GM18508 (cell line): ENCODE data around the gene THNSL1.
"Not testable (repeated sequence)": the region's sequence is repeated elsewhere in the genome, so short reads cannot be mapped to it uniquely, and the experiment has no call there.

ENCODE experiments used
- ATAC-seq: cut with Tn5 transposase; IDR thresholded peaks from one replicate; pipeline ENCODE4 v1.9.1; 2021; ENCODE audit warnings: moderate number of reproducible peaks; ENCODE audit not compliant: insufficient read depth, unreplicated experiment

THNSL1 gene

DNA sequence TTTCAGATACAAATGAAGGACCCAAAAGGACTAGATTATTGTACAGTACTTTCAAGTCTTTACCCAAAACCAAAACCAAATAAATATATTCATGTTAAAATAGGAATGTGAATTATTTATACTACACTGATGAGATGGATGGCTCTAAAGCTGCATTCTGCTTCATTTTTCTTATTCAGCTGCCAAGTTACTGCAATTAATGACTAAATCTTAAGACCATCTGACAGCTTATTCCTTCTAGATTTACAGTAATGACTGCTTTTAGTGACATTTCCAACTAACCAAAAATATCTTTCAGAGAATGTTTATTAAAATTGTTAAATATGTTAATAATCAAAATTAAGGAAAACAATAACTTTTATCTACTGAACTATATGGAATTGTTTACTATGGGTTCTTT is 21.3 kb upstream of the THNSL1 start:
- ATAC-seq, result no peak

DNA sequence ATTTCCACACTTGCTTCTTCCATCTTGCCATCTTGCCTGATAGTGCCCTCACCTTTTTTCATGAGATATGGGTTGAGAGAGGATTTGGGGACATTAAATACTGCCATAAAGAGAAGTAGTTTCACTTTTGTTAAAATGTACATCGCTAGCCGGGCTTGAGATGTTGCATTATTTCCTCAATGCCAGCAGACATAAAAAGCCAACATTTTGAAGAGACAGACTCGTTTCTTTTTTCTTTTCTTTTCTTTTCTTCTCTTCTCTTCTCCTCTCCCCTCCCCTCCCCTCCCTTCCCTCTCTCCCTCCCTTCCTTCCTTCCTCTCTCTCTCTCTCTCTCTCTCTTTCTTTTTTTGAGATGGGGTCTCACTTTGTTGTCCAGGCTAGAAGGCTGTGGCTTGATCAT is 18.4 kb upstream of the THNSL1 start:
- no peak for ATAC-seq

DNA sequence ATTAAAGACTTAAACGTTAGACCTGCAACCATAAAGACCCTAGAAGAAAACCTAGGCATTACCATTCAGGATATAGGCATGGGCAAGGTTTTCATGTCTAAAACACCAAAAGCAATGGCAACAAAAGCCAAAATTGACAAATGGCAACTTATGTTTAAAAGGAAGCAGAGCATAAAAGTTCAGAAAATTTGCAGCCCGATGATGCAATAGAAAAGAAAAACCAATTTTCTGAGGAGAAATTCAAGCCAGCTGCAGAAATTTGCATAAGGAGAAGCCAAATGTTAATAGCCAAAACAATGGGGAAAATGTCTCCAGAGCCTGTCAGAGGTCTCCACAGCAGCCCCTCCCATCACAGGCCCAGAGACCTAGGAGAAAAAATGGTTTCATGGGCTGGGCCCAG is 4.8 kb upstream of the THNSL1 start:
- ATAC-seq, result not testable (repeated sequence)

DNA sequence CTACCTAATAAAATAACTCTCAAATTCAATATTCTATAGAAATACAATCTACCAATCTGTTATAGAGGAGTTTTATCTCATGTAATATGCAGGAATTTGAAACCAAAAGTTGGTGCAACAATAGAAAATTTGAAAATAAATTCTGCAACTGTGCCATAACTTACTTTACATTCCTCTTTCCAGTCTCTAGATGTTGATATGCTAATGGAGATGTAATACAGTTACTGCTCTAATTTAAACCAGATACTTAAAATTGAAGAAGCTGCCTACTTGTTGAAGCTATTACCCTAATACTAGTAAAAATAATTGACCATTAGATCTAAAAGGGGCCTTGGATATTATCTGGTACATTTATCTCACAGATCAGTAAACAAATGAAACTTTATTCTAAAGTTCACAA is 1.8 kb upstream of the THNSL1 start:
- no peak for ATAC-seq

DNA sequence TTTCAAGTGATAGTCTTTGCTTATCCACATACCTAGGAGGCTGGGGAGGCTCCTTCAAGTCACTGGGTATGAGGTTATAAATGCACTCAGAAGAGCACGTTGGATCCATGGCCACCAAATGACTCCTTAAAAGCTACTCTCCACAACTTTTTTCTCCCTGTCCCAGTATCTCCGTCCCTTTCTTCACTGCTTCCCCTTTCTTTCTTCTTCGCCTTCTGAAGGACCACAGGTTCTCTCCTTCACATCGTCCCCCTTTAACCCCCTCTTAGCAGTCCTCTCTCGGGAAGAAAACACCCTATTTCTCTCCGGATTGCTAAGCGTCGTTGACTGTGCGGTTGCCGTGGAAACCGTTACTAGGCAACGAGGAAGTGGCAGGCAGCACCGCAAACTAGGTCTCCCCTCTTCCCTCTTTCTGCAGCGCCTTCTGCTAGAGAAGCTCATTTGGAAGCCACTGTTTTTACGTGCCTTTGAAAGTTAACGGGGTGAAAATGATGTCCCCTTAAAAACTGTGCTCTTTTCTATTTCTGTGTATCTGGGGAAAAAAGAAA is 510 bp upstream of the THNSL1 start, which contains the start of gene ENKUR:
Gene ENKUR, minus strand, starts transcription at position 331 of the 548 bp plus-strand sequence. Its CDS starts 222 bp downstream, at position 109.
- peak; percentile 54 for ATAC-seq

DNA sequence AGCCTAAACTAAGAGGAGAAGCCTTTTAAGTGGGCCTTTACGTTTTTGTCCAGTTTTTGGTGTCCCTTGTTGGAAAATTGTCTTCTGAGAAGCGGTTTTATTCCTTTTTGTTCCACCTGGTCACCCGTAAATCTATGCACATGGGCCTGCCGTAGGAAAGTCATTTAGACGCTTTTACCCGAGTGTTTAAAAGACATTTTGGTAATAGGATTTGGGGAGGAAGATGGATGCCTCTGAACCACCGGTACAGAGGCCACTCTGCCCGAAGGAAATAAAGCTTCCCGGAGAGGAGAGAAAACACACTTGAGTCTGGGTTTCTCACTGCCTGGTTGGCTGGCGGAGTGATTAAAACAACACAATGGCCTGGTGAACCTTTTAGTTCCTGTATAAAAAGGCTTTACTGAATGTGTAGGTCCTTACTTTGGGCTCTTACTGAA is 760 bp downstream of the THNSL1 start:
- no peak for ATAC-seq

DNA sequence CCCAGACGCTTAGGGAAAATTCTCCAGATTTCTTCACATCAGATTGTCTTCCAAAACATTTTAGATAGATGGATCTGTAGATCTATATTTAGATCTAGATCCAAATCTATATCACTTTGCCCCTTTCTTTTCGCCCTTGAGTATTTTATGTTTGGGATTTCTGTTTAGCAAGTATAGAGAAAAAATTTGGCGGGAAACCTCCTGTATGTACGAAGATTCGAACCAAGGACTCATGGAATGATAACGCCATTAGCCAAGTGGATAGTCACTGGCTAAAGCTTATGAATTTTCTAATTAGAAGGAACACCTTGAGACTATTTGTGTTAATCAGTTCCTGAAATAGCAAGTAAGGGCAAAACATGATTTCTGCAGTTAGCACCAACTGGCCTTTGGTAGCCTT is 1.2 kb downstream of the THNSL1 start:
- ATAC-seq, result no peak

DNA sequence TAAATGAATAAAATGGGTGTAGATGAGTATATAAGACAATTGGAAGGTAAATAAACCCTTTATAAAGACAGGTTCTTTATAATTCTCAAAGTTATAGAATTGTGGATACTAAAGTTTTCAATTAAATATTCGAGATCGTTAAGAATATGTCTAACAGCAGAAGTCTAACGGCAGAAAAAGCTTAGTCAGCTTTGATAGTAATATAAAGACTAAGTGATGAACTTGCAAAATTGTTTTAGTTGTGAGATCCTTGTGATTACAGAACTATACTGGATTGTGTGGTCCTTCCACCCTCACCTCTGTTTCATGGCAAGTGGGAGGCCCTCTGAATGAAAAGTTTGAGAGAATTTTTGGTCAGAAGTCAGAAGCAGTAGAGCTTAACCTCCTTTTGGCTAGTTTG is 2.3 kb downstream of the THNSL1 start:
- ATAC-seq, result no peak

DNA sequence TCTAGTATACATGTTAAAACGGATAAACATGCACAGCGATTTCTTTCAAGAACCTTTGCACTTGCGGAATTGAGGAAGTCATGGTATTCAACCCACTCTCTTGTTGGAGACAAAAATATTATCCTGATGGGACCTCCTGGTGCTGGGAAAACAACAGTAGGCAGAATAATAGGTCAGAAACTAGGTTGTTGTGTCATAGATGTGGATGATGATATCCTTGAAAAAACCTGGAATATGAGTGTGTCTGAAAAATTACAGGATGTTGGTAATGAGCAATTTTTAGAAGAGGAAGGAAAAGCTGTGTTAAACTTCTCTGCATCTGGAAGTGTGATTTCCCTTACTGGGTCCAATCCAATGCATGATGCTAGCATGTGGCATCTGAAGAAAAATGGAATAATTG is 6.9 kb downstream of the THNSL1 start:
- ATAC-seq, result no peak

DNA sequence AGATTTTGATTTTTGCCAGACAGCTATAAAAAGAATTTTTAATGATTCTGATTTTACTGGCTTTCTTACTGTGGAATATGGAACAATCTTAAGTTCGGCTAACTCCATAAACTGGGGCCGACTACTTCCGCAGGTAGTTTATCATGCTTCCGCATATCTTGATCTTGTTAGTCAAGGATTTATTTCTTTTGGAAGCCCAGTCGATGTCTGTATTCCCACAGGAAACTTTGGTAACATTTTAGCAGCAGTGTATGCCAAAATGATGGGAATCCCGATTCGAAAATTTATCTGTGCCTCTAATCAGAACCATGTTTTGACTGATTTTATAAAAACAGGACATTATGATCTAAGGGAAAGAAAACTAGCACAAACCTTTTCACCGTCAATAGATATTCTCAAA is 8.1 kb downstream of the THNSL1 start:
- ATAC-seq, result no peak

DNA sequence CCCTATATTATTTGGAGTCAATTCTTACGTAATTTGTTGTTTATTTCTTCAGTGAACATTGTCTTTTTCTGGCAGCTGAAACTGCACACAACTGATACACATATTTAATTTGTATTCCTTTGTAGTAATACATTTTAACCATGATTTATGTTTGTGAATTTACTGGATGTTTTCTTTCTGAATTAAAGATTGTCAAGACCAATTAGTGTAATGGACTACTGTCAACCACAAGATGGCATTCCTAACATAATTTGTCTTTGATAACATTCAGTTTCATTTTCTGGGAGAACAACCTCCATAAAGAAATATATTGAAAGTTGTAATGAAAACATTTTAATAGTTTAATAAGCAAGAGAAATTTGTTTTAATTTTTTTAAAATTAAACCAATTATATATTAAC is 10.1 kb downstream of the THNSL1 start:
- ATAC-seq, result no peak

DNA sequence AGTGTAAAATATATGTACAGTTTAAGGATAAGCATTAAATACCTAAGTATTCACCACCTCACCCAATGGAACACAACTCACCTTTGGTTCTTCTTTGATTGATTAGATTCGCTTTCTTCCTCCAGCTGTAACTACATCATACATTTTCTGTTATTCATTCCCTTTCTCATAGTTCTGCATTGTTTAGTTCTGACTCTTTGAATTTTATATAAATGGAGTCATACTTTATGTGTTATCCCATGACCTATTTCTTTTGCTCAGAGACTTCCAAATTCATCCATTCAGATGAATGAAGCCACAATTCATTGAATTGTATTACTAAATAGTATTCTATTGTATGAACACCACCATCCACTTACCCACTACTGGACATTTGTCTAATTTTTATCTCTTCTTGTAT is 12.3 kb downstream of the THNSL1 start:
- ATAC-seq, result no peak

DNA sequence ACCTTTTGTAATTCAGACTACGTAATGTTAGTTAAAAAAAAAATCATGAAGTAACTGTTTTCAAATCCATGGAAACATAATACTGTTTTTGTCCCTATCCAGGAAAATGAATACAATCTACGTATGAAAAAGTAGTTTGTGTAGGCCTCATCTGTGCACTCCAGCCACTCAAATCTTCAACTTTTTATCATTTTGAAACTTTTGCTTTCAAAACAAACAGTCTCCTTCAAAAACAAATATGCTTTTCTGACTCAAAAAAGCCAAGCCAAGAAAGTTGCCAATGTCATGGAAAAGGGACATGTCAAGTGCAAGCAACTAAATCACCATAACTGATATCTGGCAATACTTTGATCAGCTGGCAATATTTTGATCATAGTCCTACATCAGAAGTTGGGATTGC is 13.1 kb downstream of the THNSL1 start:
- no peak for ATAC-seq

DNA sequence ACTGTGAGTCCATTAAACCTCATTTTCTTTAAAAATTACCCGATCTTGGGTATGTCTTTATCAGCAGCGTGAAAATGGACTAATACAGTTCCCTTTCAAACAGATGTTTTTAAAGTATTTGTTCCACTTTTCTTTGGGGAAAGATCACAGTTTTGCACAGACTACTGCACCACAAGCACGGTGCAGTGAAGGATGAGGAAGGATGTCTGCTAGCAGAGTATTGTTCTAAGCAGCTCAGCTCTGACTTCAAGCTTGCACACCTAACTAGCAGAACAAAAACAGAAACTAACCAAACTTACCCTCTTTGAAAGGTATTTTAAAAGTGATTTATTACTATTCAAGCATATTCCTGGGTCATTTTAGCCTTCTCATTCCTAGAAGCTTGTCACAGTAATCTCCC is 20.0 kb downstream of the THNSL1 start:
- ATAC-seq, result no peak

DNA sequence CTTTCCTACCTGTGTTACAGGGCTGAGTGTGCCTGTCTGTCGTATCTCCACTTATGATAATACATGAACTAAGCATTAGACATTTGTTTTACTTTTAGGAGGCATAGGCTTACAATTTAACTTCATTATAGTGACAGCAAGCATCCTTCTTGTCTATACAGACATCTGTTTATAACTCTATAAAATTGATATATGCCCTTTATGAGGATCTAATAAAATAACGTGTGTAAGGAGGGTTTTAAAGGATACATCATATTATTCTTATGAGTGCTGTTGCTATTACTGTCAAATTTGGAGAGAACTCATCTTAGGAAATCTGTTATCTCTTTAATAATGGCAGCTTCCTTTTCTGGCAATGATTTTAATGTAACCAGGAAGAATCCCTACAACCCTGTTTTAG is 21.9 kb downstream of the THNSL1 start:
- ATAC-seq, result no peak

DNA sequence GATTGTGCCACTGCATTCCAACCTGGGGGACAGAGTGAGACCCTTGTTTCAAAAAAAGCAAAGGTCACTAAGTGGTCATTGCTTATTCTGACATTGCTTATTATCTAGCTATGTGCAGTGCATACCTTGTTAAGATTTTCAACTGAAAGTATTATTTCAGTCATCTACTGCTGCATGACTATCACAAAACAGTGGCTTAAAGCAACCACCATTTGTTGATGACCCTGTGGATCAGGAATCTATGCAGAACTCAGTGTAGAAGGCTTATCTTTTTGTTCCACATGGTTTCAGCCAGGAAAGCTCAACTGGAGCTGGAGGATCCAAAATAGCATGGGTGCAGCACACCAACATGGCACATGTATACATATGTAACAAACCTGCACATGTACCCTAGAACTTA is 23.1 kb downstream of the THNSL1 start:
- ATAC-seq, result no peak

DNA sequence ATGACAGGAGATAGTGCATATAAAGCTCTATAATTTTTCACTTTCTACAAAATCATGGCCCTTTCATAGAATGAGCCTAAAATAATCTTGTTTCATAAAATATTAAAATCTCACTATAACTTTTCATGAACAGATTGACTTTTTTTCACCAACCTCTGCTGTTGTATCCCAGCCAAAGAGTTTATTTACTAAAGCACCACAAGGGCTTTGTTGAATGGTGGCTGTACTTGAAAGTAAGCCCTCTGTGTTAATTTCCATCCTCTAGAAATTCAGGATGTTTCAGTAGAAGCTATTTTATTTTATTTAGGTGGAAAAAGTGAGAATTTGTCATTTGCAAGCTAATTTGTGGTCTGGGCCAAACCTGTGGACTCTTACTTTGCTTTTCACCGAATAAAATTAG is 30.2 kb downstream of the THNSL1 start:
- ATAC-seq, result no peak

DNA sequence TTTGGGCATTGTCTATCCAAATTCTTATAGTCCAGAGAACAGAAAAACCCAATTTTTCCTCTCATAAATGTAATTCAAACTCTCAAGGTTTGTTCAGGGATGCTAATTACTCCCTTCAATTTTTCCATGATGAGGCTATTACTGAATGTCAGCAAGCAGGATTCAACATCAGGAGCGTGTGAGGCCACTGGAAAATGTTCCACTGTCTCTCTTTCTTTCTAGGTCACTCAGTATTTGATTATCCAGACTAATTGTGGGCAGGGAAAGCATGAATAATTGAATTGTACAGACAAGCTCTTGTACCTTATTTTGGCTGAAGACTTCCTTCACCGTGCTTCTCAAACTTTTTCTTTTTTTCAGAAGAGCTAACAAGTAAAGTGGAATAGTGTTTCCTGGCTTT is 30.7 kb downstream of the THNSL1 start:
- no peak for ATAC-seq

DNA sequence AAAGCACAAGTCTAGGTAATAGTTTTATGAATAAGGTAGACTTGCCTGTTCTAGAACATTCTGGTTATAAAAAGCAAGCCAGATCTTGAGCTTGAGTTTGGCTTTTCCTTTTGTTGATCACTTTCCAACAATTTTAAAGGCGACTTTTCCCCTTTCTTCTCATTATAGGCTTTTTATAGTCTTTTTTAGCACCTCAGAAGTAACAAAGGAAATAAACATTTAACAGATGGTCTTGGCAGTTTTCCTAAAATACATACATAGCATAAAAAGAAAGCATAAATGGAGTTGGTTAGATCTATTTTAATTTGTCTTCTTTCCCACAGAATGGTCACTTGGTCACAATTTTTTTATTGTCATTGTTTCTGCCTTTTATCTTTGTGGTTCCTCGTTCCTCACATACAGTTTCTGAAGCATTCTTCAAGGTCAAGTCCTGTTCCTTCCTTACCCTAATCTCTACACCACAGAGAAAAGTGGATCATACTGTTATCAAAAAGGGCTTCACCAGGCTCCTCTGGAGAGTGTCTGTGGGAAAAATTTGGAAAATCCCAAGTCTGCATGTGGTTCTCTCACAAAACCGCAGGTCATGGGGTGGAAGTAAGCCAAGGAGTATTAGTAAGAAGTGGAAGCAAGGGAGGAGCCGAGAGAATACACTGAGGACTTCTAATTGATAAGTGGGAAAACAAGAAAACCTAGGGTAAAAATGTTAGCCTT is 31.3 kb downstream of the THNSL1 start:
- no peak for ATAC-seq

DNA sequence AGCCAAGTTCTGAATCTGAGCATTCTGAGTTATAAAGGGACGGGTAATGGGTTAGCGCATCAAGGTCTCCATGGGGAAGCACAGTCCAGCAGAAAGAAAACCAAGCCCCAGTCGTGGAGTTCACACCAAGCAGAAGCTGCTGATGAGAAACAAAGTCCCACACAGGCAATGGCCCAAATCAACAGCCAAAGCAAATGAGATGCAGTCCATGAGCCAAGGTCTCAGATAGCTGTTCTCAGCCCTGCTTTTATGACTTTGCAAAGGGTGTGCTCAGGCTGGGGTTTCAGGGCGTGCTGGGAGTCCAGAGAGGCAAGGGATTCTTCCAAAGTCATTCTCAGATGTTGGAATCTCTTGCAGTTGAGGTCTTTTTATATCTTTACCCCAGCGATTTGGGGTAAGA is 32.0 kb downstream of the THNSL1 start:
- no peak for ATAC-seq

DNA sequence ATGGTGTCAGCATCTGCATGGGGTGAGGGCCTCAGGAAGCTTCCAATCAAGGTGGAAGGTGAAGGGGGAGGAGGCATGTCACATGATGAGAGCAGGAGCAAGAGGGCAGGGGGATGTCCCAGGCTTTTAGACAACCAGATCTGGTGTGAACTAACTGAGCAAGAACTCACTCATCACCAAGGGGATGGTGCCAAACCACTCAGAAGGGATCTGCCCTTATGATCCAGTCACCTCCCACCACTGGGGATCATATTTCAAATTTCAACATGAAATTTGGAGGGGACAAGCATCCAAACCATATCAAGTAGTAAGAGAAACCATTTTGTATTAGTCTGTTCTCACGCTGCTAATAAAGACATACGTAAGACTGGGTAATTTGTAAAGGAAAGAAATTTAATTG is 33.6 kb downstream of the THNSL1 start:
- ATAC-seq, result no peak

DNA sequence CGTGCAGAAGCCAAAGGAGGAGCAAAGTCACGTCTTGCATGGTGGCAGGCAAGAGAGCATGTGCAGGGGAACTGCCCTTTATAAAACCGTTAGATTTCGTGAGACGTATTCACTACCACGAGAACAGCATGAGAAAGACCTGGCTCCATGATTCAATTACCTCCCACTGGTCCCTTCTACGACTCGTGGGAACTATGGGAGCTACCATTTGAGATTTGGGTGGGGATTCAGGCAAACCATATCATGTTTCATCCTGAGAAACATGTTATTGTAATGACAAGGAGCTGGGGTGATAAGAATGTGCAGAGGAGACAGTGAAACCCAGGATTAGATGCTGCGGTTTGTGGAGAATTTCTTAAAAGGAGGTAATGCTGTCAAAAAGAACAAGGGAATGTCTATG is 34.0 kb downstream of the THNSL1 start:
- ATAC-seq, result no peak
